Stimulated activated CD4-positive, alpha-beta T cell treated with anti-CD3 and anti-CD28 coated beads, Interleukin-2, amount 100 ng/mL, for 4 hours (primary cell): ENCODE results near the gene GPR42.
"Not testable (repeated sequence)": the region's sequence is repeated elsewhere in the genome, so short reads cannot be mapped to it uniquely, and the experiment has no call there.

Source experiments
- DNase-seq: peaks from one replicate; pipeline ENCODE4 v3.0.0-alpha.2; 2020; ENCODE audit warnings: low read depth

GPR42 gene

GRCh38 chr19:35396240-35396885, 25.5 kb downstream of the GPR42 start:
- no peak for DNase-seq

GRCh38 chr19:35397064-35397463, 26.2 kb downstream of the GPR42 start:
- no peak for DNase-seq

GRCh38 chr19:35398570-35398969, 27.7 kb downstream of the GPR42 start:
- DNase-seq = no peak

GRCh38 chr19:35399231-35399630, 28.4 kb downstream of the GPR42 start:
- no peak for DNase-seq

- no peak for DNase-seq
Observed at GRCh38 chr19:35399948-35400772, 29.3 kb downstream of the GPR42 start.

GRCh38 chr19:35400773-35401100, 29.9 kb downstream of the GPR42 start:
- DNase-seq = no peak

GRCh38 chr19:35401416-35401815, 30.5 kb downstream of the GPR42 start:
- DNase-seq = not testable (repeated sequence)

GRCh38 chr19:35403116-35403760, 32.4 kb downstream of the GPR42 start:
- DNase-seq = no peak

- no peak for DNase-seq
Observed at GRCh38 chr19:35404879-35405622, 34.2 kb downstream of the GPR42 start.

GRCh38 chr19:35407619-35408018, 36.8 kb downstream of the GPR42 start:
- no peak for DNase-seq

- no peak for DNase-seq
Observed at GRCh38 chr19:35408284-35409171, 37.7 kb downstream of the GPR42 start.

GRCh38 chr19:35409191-35409590, 38.3 kb downstream of the GPR42 start:
- no peak for DNase-seq

GRCh38 chr19:35410487-35410886, 39.6 kb downstream of the GPR42 start:
- DNase-seq = no peak

- DNase-seq = no peak
Observed at GRCh38 chr19:35414442-35414841, 43.6 kb downstream of the GPR42 start.

GRCh38 chr19:35416331-35416730, 45.5 kb downstream of the GPR42 start:
- no peak for DNase-seq

- DNase-seq = no peak
Observed at GRCh38 chr19:35417278-35417677, 46.4 kb downstream of the GPR42 start.

GRCh38 chr19:35417713-35418534, 47.1 kb downstream of the GPR42 start:
- DNase-seq = no peak

GRCh38 chr19:35419046-35419445, 48.2 kb downstream of the GPR42 start:
- no peak for DNase-seq

GRCh38 chr19:35419805-35420204, 48.9 kb downstream of the GPR42 start:
- no peak for DNase-seq

GRCh38 chr19:35421362-35421761, 50.5 kb downstream of the GPR42 start:
- DNase-seq = no peak
